NCI-H345 (cell line): ENCODE measurements around the gene OR12D1.

Experiments used
- DNase-seq: peaks from one replicate; lab custom pipeline; 2025; lab: John Stamatoyannopoulos, UW

The OR12D1 gene

DNA sequence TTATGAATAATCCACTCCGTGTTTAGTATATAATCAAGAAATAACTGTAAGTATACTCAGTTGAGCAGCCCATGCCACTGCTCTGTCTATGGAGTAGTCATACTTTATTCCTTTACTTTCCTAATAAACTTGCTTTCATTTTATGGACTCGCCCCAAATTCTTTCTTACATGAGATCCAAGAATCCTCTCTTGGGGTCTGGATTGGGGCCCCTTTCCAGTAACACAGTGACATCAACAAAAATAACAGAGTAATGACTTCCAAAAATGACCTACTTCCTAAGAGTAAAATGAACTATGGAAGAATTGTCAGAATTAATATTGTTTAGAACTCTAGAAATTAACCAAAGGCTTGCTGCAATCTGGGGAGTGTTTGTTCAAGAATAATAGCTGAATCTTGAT is 51.1 kb downstream of the OR12D1 start:
- DNase-seq: no peak

DNA sequence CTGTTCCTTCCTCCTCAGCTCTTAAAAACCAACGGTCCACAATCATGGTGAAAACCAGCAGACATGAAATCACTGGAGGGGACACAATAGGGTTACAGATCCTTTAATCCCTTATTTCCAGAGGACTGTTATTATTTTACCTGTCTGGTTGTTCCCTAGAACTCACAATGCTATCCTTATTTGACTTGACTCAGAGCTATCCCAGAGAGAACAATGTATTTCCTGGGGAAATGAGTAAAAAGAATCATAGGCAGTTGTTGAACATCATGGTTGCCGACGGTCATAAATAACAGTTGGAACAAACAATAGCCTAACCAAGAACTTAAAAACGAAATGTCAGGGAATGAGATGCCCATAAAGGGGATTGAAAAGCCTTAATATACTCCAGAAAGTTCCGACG is 51.5 kb downstream of the OR12D1 start:
- DNase-seq: no peak
